HG02870 (cell line): Measurements from ENCODE around the gene EREG.

Experiments used
- ATAC-seq: cut with Tn5 transposase; IDR thresholded peaks from one replicate; pipeline ENCODE4 v1.9.1; 2021; ENCODE audit warnings: mild to moderate bottlenecking, moderate library complexity; ENCODE audit not compliant: unreplicated experiment

EREG gene

GRCh38 chr4:74418063-74418670, 53.2 kb downstream of the EREG start:
- no peak for ATAC-seq

- ATAC-seq, result no peak
These were observed 55.9 kb downstream of the EREG start for GRCh38 chr4:74420863-74421262.

GRCh38 chr4:74423104-74423503, 58.2 kb downstream of the EREG start:
- ATAC-seq, result no peak

GRCh38 chr4:74424111-74424510, 59.2 kb downstream of the EREG start:
- ATAC-seq, result no peak

- ATAC-seq, result no peak
These were observed 61.2 kb downstream of the EREG start for GRCh38 chr4:74426101-74426500.

- no peak for ATAC-seq
These were observed 63.3 kb downstream of the EREG start for GRCh38 chr4:74428276-74428675.

GRCh38 chr4:74431113-74431826, 66.3 kb downstream of the EREG start:
- peak; percentile 57 for ATAC-seq

- no peak for ATAC-seq
These were observed 68.1 kb downstream of the EREG start for GRCh38 chr4:74433043-74433442.

- no peak for ATAC-seq
These were observed 68.7 kb downstream of the EREG start for GRCh38 chr4:74433541-74434172.

GRCh38 chr4:74435296-74435695, 70.4 kb downstream of the EREG start:
- no peak for ATAC-seq

- no peak for ATAC-seq
These were observed 72.9 kb downstream of the EREG start for GRCh38 chr4:74437866-74438265.
